ENCODE measurements around the gene RPL37A.

RPL37A gene

GRCh38 chr2:216539791-216540241 lies 41.2 kb downstream of the RPL37A start:
- peak overlapping the region; percentile 67 for H3K27ac ChIP-seq
- DNase-seq (ENCODE audit: low read depth, low spot score) = no peak

DNA sequence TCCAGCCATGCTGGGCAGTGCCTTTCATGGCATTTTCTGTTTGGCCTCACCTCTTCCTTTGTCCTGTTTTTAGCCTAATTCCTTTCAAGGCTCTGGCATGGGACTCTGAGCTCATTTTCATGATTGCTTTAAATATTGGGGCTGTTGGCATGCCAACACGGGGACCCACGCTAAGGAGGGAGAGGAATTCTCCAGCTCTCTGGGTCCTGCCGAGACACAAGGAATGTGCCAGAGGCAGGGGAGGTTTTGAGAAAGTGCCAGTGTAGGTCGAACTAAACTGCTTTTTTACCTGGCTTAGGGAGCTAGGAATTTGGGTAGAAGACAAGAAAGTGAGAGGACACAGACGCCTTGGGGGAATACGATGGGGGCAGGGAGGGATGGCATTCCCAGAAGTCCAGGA lies 42.3 kb downstream of the RPL37A start:
- H3K27ac ChIP-seq = no peak overlapping the region
- DNase-seq (ENCODE audit: low read depth, low spot score) = no peak

- DNase-seq (ENCODE audit: low read depth, low spot score) = no peak
- no peak overlapping the region for H3K27ac ChIP-seq
Measured at GRCh38 chr2:216541505-216541904, 42.9 kb downstream of the RPL37A start.

GRCh38 chr2:216545359-216545758 lies 46.7 kb downstream of the RPL37A start:
- H3K27ac ChIP-seq = no peak overlapping the region
- no peak for DNase-seq (ENCODE audit: low read depth, low spot score)

DNA sequence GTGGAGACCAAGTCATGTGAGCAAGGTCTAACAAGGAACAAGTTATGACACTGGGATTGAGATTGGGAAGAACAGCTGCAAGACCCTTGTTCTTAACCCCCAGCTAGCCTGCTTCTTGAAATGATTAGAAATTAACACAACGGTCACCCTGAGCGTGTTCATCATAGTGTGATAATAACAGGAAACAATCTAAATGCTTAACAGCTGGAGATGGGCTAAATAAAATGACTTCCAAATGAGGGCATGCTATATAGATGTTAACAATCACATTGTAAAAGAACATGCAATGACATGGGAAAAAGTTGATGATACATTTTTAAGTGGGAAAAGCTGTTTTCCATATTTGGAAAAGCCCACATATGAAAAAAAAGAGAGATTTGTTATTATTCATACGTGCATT lies 47.6 kb downstream of the RPL37A start:
- H3K27ac ChIP-seq = no peak overlapping the region
- no peak for DNase-seq (ENCODE audit: low read depth, low spot score)

- DNase-seq (ENCODE audit: low read depth, low spot score) = no peak
- peak overlapping the region; percentile 26 for H3K27ac ChIP-seq
Measured at GRCh38 chr2:216546641-216547403, 48.2 kb downstream of the RPL37A start.

DNA sequence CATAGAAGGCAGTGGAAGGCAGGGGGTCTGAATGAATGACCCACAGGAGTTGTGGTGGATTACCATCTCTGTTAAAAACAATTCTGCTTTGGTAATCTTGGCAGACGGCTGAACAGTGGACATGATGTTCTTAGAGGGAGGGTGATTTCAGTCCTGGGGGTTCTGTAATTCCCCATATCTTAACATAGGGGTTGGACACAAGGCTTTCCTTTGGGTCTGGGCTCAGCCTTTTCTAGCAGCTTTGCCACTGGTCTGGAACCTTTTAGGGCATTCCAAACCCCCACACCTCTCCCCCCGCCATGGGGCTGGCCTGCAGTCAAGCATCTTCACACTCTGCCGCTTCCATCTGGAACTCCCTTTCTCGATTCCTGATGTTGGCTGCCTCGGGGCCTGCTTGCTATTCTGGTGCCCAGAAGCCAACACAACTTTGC lies 50.3 kb downstream of the RPL37A start:
- no peak overlapping the region for H3K27ac ChIP-seq
- DNase-seq (ENCODE audit: low read depth, low spot score) = no peak

GRCh38 chr2:216549926-216550690 lies 51.5 kb downstream of the RPL37A start:
- DNase-seq (ENCODE audit: low read depth, low spot score) = no peak
- peak overlapping the region; percentile 77 for H3K27ac ChIP-seq

DNA sequence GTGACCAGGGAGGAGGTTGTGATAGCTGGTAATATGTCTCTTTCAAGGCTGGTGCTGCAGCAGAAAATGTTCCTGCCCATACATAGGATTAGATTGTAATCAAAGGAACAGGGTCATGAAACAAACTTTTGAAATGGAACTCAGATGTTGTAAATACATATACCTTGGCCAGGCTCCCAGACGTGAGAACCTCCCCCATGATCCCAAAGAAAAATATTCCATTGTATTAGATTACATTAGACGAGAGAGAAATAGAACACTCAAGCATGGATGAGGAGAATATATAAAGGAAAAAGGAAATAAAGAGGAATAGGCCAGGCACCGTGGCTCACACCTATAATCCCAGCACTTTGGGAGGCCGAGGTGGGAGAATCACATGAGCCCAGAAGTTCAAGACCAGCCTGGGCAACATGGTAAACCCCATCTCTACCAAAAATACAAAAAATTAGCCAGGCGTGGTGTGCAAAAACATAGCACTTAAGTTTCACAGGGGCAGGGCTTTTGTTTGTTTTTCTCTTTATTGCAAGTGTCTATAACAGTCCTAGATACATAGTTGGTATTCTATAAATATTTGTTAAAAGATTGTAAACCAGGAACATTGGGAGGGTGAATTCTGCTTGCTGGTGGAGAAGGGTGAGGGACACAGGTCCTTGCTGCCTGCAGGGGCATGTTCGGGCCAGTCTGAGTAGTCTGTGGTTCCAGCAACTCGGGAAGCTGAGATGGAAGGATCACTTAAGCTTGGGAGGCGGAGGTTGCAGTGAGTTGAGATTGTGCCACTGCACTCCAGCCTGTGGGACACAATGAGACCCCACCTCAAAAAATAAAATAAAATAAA lies 52.8 kb downstream of the RPL37A start:
- H3K27ac ChIP-seq = peak overlapping the region; percentile 77
- no peak for DNase-seq (ENCODE audit: low read depth, low spot score)

- H3K27ac ChIP-seq = peak overlapping the region; percentile 77
- no peak for DNase-seq (ENCODE audit: low read depth, low spot score)
Measured at GRCh38 chr2:216553093-216553478, 54.4 kb downstream of the RPL37A start.

All from epithelial cell of prostate (primary cell).